OCI-LY1 (cell line): Measurements from ENCODE around the gene GUF1.

Experiments
- EZH2 ChIP-seq: fragments of 200-600 bp; sonication (generic), shearing (Covaris generic); IDR thresholded peaks from 2 replicates; pipeline ENCODE4 v1.8.0; 2017; ENCODE audit warnings: borderline replicate concordance, mixed run types, mild to moderate bottlenecking, antibody characterized with exemption, low read length, moderate library complexity, mixed read lengths
- TF ChIP-seq, protein P1 (sequence below): fragments of 200-600 bp; sonication (generic), shearing (Covaris generic); IDR thresholded peaks from 2 replicates; pipeline ENCODE4 v1.5.1; 2017; ENCODE audit warnings: mild to moderate bottlenecking, antibody characterized with exemption, low read length, moderate library complexity, mixed read lengths

DNA sequence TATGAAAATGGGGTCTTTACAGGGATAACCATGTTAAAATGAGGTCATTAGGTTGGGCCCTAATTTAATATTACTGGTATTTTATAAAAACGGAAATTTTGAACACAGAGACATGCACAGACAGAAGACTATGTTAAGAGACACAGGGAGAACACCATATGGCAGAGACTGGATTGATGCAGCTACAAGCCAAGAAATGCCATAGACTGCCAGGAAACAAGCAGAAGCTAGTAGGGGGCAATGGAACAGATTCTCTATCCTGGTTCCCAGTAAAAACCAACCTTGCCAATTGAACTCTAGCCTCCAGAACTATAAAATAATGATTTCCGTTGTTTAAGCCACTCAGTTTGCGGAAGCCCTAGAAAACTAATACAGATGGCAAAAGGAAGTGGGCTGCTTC is 6.6 kb upstream of the GUF1 start:
- TF ChIP-seq, protein P1, sequence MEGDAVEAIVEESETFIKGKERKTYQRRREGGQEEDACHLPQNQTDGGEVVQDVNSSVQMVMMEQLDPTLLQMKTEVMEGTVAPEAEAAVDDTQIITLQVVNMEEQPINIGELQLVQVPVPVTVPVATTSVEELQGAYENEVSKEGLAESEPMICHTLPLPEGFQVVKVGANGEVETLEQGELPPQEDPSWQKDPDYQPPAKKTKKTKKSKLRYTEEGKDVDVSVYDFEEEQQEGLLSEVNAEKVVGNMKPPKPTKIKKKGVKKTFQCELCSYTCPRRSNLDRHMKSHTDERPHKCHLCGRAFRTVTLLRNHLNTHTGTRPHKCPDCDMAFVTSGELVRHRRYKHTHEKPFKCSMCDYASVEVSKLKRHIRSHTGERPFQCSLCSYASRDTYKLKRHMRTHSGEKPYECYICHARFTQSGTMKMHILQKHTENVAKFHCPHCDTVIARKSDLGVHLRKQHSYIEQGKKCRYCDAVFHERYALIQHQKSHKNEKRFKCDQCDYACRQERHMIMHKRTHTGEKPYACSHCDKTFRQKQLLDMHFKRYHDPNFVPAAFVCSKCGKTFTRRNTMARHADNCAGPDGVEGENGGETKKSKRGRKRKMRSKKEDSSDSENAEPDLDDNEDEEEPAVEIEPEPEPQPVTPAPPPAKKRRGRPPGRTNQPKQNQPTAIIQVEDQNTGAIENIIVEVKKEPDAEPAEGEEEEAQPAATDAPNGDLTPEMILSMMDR, result no peak
- no peak for TF ChIP-seq EZH2
